GM12878 (cell line): ENCODE measurements around the gene MIOS. TPM values are rescaled to one million over a fixed set of nuclear protein-coding genes. Genes with fewer than 3 reads are reported as not detected.

Experiments used
- CBFB ChIP-seq: IDR thresholded peaks from 2 replicates; pipeline ENCODE4 v1.6.1; 2016; ENCODE audit warnings: antibody characterized with exemption, low read depth
- CHD1 ChIP-seq: IDR thresholded peaks from 2 replicates; pipeline ENCODE4 v1.6.1; 2012; ENCODE audit warnings: low read depth, low read length, improper control_type of control experiment
- CUX1 ChIP-seq: IDR thresholded peaks from 2 replicates; pipeline ENCODE4 v1.6.1; 2012; ENCODE audit warnings: improper control_type of control experiment, low read depth, low read length; ENCODE audit not compliant: insufficient replicate concordance
- DPF2 ChIP-seq: fragments of 450-650 bp; IDR thresholded peaks from 2 replicates; pipeline ENCODE4 v1.6.1; 2017; ENCODE audit warnings: mild to moderate bottlenecking
- MAX ChIP-seq: IDR thresholded peaks from 2 replicates; pipeline ENCODE4 v1.6.1; 2012; ENCODE audit warnings: low read depth, low read length, improper control_type of control experiment
- MTA2 ChIP-seq: fragments of 450-650 bp; IDR thresholded peaks from 2 replicates; pipeline ENCODE4 v1.6.1; 2016; ENCODE audit warnings: low read depth, mild to moderate bottlenecking, moderate library complexity
- RCOR1 ChIP-seq: conservative IDR thresholded peaks from 2 replicates; pipeline ENCODE4 v1.6.1; 2012; ENCODE audit warnings: low read depth, low read length, improper control_type of control experiment
- SMARCA5 ChIP-seq: fragments of 450-650 bp; IDR thresholded peaks from 2 replicates; pipeline ENCODE4 v1.6.1; 2017; ENCODE audit warnings: mild to moderate bottlenecking
- SREBF2 ChIP-seq: IDR thresholded peaks from 2 replicates; pipeline ENCODE4 v1.6.1; 2012; ENCODE audit warnings: mild to moderate bottlenecking, low read length
- TCF7 ChIP-seq: IDR thresholded peaks from 2 replicates; pipeline ENCODE4 v1.6.1; 2014; ENCODE audit warnings: antibody characterized with exemption, borderline replicate concordance
- ZNF687 ChIP-seq: fragments of 450-650 bp; IDR thresholded peaks from 2 replicates; pipeline ENCODE4 v1.6.1; 2017; ENCODE audit warnings: mild to moderate bottlenecking, moderate library complexity
- polyA plus RNA-seq, 11 experiments: library from polyadenylated mRNA; depleted of rRNA in 4 of 11; unstranded in 6 of 11; stranded (reverse) in 5 of 11; fragments of >200 nt; fragmentation: Nextera tagmentation in 4 of 11; fragmentation: Illumina TruSeq in 1 of 11; extraction: Ambion mirVana in 4 of 11; extraction: Trizol in 1 of 11; gene quantifications; 1 replicate in 1 of 11; 2 replicates in 10 of 11; pipeline versions ENCODE4 v1.2.1 to v1.2.3, GENCODE V29; 2011 to 2016; ENCODE audit warnings: inconsistent platforms in 2 of 11, missing spikeins in 2 of 11, low read depth in 1 of 11
- total RNA-seq, 4 experiments: library from RNA; depleted of rRNA in 3 of 4; stranded (reverse); fragments of >200 nt in 3 of 4; fragmentation: Illumina TruSeq in 1 of 4; extraction: Trizol in 1 of 4; gene quantifications; 2 replicates each; pipeline versions ENCODE4 v1.2.1 to v1.2.3, GENCODE V29; 2013 to 2021

The MIOS gene
- total and polyA plus RNA-seq, 10 of the 15 experiments (the other 5 are each of a cell fraction or from before 2014, with no cell fraction given) = 13.1 to 94.9 (median 54.2) TPM

- TF ChIP-seq CUX1 = no peak
- TF ChIP-seq ZNF687 = no peak
- no peak for TF ChIP-seq DPF2
- TF ChIP-seq MTA2 = no peak
- no peak for TF ChIP-seq SREBF2
- no peak for TF ChIP-seq SMARCA5
- TF ChIP-seq CBFB = no peak
- TF ChIP-seq TCF7 = no peak
- TF ChIP-seq MAX = no peak
- no peak for TF ChIP-seq CHD1
- TF ChIP-seq RCOR1 = no peak
Measured at GRCh38 chr7:7519528-7519927, 47.2 kb upstream of the MIOS start (continued).
